Breast epithelium (tissue), 4 donors: ENCODE results near the gene TNS3. TPM values are rescaled to one million over a fixed set of nuclear protein-coding genes. Genes with fewer than 3 reads are reported as not detected.

Source experiments
- DNase-seq, 2 donors: peaks; one replicate each; pipeline ENCODE4 v3.0.0-alpha.2; 2019; ENCODE audit warnings: low spot score in 2 of 2
- H3K27ac ChIP-seq, 2 donors: fragments of 200-600 bp; sonication (generic) in 1 of 2; one replicate each; pipeline ENCODE4 v1.5.1; 2016 to 2019; ENCODE audit warnings: mild to moderate bottlenecking in 1 of 2
- H3K27me3 ChIP-seq, 2 donors: fragments of 200-600 bp; sonication (generic) in 1 of 2; one replicate each; pipeline versions ENCODE4 v1.5.1 to v1.6.0; 2017 to 2019; ENCODE audit warnings: control low read depth in 1 of 2, mild to moderate bottlenecking in 1 of 2
- H3K36me3 ChIP-seq: fragments of 200-600 bp; one replicate; pipeline ENCODE4 v1.5.1; 2019
- H3K4me1 ChIP-seq, 2 donors: fragments of 200-600 bp; sonication (generic); one replicate each; pipeline ENCODE4 v1.5.1; 2016 to 2019; ENCODE audit warnings: control low read depth in 1 of 2
- H3K4me3 ChIP-seq, 3 donors: fragments of 200-600 bp; sonication (generic); 1 replicate in 2 of 3; 2 replicates in 1 of 3; pipeline ENCODE4 v1.5.1; 2016 to 2019; ENCODE audit warnings: mild to moderate bottlenecking in 3 of 3, moderate library complexity in 2 of 3
- H3K9me3 ChIP-seq, 2 donors: fragments of 200-600 bp; sonication (generic) in 1 of 2; one replicate each; pipeline ENCODE4 v1.5.1; 2016 to 2019; ENCODE audit warnings: control low read depth in 1 of 2
- POLR2A ChIP-seq: fragments of 450-650 bp; IDR thresholded peaks from one replicate; pipeline ENCODE4 v1.6.1; 2016; ENCODE audit warnings: antibody characterized with exemption, mild to moderate bottlenecking, moderate library complexity
- POLR2AphosphoS5 ChIP-seq, 3 donors: sonication (generic); formaldehyde crosslinking; IDR thresholded peaks; one replicate each; pipeline ENCODE4 v1.6.1; 2017; ENCODE audit warnings: antibody characterized with exemption in 3 of 3
- intact Hi-C: fragments of 100-400 bp; cut with DNase I; formaldehyde crosslinking; loops from one replicate; pipeline ENCODE4 v1.15.1; 2023; ENCODE audit warnings: low total_unique reads
- total RNA-seq, 3 donors: library from RNA; depleted of rRNA; stranded (reverse); fragments of >200 nt; gene quantifications; one replicate each; pipeline ENCODE4 v1.1.0, GENCODE V29; 2016
- TF ChIP-seq, protein P1 (sequence below), 3 donors: fragments of 450-650 bp; IDR thresholded peaks; one replicate each; pipeline ENCODE4 v1.5.1; 2016 to 2017; ENCODE audit warnings: antibody characterized with exemption in 3 of 3, mild to moderate bottlenecking in 3 of 3, moderate library complexity in 3 of 3

TNS3 gene
- total RNA-seq, 3 donors from 2014 or later: 41.0 to 78.1 (median 56.2) TPM

DNA sequence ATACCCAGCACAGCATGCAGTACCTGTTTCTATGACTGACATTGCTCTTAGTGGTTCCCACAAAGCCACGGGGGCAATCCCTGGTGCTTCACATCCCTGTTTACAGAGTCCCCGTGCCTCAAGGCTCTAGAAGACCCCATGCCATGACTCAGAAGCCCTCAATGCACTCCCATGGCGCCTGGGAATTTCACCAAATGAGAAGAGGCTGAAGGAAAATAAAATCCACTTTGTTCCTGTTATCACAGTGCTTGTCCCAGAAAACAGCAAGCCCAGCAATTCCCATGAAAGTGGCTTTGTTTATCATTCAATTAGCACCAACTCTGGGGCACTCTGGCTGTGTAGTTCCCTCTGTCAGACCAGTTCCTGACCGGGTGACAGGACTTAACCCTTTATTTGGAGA is 268.3 kb downstream of the TNS3 start:
- Histone ChIP-seq H3K9me3 (no peaks in the 10 kb centered on the region), H3K27me3 (no peaks in the 10 kb centered on the region), H3K4me1 (peaks cover 0 to 9% of the 10 kb centered on the region in 2 donors), H3K27ac (no peak overlapping the region), H3K36me3 (no peaks in the 10 kb centered on the region), H3K4me3 (no peak overlapping the region)
- TF ChIP-seq POLR2AphosphoS5 (IDR thresholded peaks at IDR 0.05) (no peak), POLR2A (no peak)
- TF ChIP-seq, protein P1, sequence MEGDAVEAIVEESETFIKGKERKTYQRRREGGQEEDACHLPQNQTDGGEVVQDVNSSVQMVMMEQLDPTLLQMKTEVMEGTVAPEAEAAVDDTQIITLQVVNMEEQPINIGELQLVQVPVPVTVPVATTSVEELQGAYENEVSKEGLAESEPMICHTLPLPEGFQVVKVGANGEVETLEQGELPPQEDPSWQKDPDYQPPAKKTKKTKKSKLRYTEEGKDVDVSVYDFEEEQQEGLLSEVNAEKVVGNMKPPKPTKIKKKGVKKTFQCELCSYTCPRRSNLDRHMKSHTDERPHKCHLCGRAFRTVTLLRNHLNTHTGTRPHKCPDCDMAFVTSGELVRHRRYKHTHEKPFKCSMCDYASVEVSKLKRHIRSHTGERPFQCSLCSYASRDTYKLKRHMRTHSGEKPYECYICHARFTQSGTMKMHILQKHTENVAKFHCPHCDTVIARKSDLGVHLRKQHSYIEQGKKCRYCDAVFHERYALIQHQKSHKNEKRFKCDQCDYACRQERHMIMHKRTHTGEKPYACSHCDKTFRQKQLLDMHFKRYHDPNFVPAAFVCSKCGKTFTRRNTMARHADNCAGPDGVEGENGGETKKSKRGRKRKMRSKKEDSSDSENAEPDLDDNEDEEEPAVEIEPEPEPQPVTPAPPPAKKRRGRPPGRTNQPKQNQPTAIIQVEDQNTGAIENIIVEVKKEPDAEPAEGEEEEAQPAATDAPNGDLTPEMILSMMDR (IDR thresholded peaks at IDR 0.05): no peak
- no peak for DNase-seq
- intact Hi-C loops: no loop called here

DNA sequence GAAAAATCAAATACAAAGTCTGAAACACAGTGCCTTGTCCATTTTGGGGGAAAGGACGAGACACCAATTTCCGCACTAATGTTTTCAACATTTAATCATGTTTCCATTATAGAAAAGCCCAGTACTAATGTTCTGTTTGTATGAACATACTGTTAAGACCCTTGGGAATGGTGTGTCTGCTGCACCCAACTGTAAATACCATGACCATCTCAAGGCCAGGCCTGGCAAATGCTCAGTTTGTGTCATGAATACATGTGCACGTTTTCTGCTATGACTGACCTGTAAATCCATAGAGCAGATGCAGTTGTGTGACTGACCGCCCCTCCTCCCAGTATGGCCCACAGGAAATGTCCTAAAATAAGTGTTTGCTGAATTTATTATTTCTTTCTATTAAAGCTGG is 270.0 kb downstream of the TNS3 start:
- H3K27ac ChIP-seq: no peak overlapping the region
- peaks cover 0 to 9% of the 10 kb centered on the region in 2 donors for H3K4me1 ChIP-seq
- no peaks in the 10 kb centered on the region for H3K9me3 ChIP-seq
- no peaks in the 10 kb centered on the region for H3K36me3 ChIP-seq
- TF ChIP-seq POLR2AphosphoS5 (IDR thresholded peaks at IDR 0.05) (no peak), POLR2A (no peak)
- TF ChIP-seq, protein P1 (IDR thresholded peaks at IDR 0.05): no peak
- no peaks in the 10 kb centered on the region for H3K27me3 ChIP-seq
- peak in 1 of 2 donors; percentile 10 for DNase-seq
- intact Hi-C loops: no loop called here
- H3K4me3 ChIP-seq: no peak overlapping the region

DNA sequence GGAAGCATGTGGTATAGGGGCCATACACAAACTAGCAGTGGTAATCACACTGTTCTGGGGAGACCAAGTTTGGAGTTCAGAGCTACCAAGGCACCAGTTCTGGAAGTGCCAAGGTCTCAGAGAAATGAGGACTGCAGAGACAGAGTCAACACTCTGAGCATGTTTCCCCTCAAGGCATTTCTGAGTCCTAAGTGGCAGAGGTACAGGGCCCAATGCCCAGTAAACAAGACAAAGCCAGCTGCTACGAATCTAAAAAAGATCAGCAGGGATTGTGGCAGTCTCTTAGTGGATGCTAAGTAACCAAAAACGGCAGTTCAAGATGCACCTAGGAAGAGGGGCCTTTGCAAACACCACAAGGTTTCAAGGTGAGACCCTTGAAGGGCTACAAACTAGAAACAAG is 271.9 kb downstream of the TNS3 start:
- intact Hi-C loops: no loop called here
- DNase-seq: peak in 1 of 2 donors; percentile 20
- Histone ChIP-seq H3K9me3 (no peaks in the 10 kb centered on the region), H3K4me3 (no peak overlapping the region), H3K4me1 (peaks cover 0 to 9% of the 10 kb centered on the region in 2 donors), H3K27me3 (no peaks in the 10 kb centered on the region), H3K27ac (no peak overlapping the region), H3K36me3 (no peaks in the 10 kb centered on the region)
- TF ChIP-seq POLR2A (no peak), POLR2AphosphoS5 (IDR thresholded peaks at IDR 0.05) (no peak)
- TF ChIP-seq, protein P1 (IDR thresholded peaks at IDR 0.05): no peak

DNA sequence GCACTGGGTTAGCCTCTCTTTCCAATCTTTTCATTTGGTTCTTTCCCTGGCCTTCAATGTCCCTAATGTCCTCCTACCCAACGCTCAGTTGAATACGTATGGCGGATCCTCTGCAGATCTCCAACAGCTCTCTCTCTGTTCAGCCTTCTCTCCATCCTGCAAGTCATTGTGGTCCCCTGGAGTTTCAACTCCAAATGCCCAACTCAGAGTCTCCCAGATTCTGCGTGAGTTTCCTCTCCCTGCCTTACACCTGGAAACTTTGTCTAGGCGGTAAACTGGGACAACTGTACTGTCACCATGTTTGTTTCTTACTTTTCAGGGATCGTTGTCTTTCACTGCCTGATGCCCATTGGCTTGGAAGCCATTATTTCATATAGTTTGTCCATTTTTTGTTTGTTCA is 273.1 kb downstream of the TNS3 start:
- Histone ChIP-seq H3K27me3 (no peaks in the 10 kb centered on the region), H3K27ac (no peak overlapping the region), H3K9me3 (no peaks in the 10 kb centered on the region), H3K4me1 (peaks cover 0 to 9% of the 10 kb centered on the region in 2 donors), H3K4me3 (no peak overlapping the region), H3K36me3 (no peaks in the 10 kb centered on the region)
- no peak for TF ChIP-seq POLR2A
- no peak for TF ChIP-seq POLR2AphosphoS5 (IDR thresholded peaks at IDR 0.05)
- TF ChIP-seq, protein P1 (IDR thresholded peaks at IDR 0.05): no peak
- intact Hi-C loops: no loop called here
- no peak for DNase-seq

DNA sequence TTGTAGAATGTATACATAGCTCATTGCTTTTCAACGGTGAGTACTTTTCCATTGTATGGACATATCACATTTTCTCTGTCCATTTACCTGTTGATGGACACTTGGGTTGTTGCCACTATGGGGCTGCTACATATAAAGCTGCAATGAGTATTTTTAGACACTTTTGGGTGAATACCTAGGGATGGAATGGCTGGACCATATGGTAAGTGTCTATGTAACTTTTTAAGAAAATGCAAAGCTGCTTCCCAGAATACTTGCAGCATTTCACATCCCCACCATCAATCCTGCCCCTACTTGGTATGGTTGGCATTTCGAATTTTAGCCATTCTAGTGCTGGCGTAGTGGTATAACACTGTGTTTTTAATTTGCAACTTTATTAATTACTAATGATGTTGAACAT is 274.6 kb downstream of the TNS3 start:
- DNase-seq: no peak
- TF ChIP-seq POLR2AphosphoS5 (IDR thresholded peaks at IDR 0.05): no peak
- TF ChIP-seq POLR2A: no peak
- TF ChIP-seq, protein P1 (IDR thresholded peaks at IDR 0.05): no peak
- Histone ChIP-seq H3K27me3 (no peaks in the 10 kb centered on the region), H3K9me3 (no peaks in the 10 kb centered on the region), H3K4me1 (peaks cover 0 to 9% of the 10 kb centered on the region in 2 donors), H3K36me3 (no peaks in the 10 kb centered on the region), H3K4me3 (no peak overlapping the region), H3K27ac (no peak overlapping the region)
- intact Hi-C loops: no loop called here
